ENCODE measurements around the gene SLC37A2. TPM values are rescaled to one million over a fixed set of nuclear protein-coding genes. Genes with fewer than 3 reads are reported as not detected.
A peak's percentile ranks its signal among the peaks of the same experiment; 100 is the strongest.

The SLC37A2 gene
- total and polyA plus RNA-seq, 2 of the 4 experiments (the other 2 are of a cell fraction): 0.72 to 1.1 TPM

DNA sequence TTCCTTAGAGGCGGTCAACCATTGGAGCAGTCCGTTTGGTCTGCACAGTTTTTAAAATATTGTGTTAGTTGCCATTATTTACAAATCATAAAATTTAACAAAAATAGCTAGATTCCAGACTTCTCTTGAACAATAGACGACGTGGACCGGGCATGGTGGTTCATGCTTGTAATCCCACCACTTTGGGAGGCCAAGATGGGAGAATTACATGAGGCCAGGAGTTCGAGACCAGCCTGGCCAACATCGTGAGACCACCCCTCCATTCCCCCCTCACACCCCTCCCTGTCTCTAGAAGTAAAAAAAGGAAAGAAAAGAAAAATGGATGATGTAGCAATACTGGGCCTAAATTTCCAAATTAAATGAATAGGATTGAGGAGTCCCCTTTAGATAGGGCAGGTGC is 965 bp downstream of the SLC37A2 start:
- WGBS, 2 experiments (ENCODE audit: extremely low coverage in 2 of 2, insufficient read length in 1 of 2): no CpG with 5 or more reads among the region's 7 CpGs
- dilution Hi-C loops (cut with HindIII; ENCODE audit: low sequenced_read_pairs, unreplicated experiment) (no loop called here), intact Hi-C loops (cut with micrococcal nuclease) (no loop called here), in situ Hi-C loops (cut with MboI; ENCODE audit: low sequenced_read_pairs) (no loop called here)
- Histone ChIP-seq H4K8ac (ENCODE audit: low read depth in 2 of 2, low read length in 2 of 2) (no peak overlapping the region), H3K4me2 (ENCODE audit: low read depth, low read length) (peak overlapping the region; percentile 73; the same call in 1 of the 2 replicates), H2BK5ac (ENCODE audit: low read depth, low read length, poor library complexity, severe bottlenecking) (no peak overlapping the region), H3K9me3 (ENCODE audit: control insufficient read depth, insufficient read depth, low read length) (no peaks in the 10 kb centered on the region), H2BK15ac (ENCODE audit: low read depth, low read length) (no peak overlapping the region), H3K56ac (ENCODE audit: extremely low read depth, insufficient read depth, low read length) (no peak overlapping the region), H3K4me1 (ENCODE audit: control insufficient read depth, insufficient read depth, low read length) (peaks cover 3% of the 10 kb centered on the region; the same call in 1 of the 2 replicates), H3K27ac (ENCODE audit: insufficient read depth, low read length) (no peak overlapping the region), H3K23ac (ENCODE audit: low read depth, low read length) (peak overlapping the region; percentile 86; the same call in 1 of the 2 replicates), H2BK20ac (ENCODE audit: low read depth, low read length) (no peak overlapping the region), H4K20me1 (ENCODE audit: insufficient read depth, low read length) (no peaks in the 10 kb centered on the region), H3K9me1 (ENCODE audit: insufficient read depth, low read length) (peaks cover 3% of the 10 kb centered on the region; the same call in 1 of the 2 replicates), H3K36me3 (ENCODE audit: control insufficient read depth, insufficient read depth, low read length) (no peaks in the 10 kb centered on the region), H2AK9ac (replicated peaks; ENCODE audit: low read depth, low read length, poor library complexity) (no peak overlapping the region), H4K5ac (ENCODE audit: low read depth, low read length) (no peak overlapping the region), H3K4ac (ENCODE audit: low read depth, low read length) (no peak overlapping the region), H3K9ac (ENCODE audit: low read depth, low read length) (no peak overlapping the region), H3K14ac (replicated peaks; ENCODE audit: low read depth, low read length) (no peak overlapping the region), H4K91ac (ENCODE audit: insufficient read depth, low read depth, low read length) (no peak overlapping the region), H2BK120ac (ENCODE audit: low read depth, low read length) (no peak overlapping the region), H2AFZ (replicated peaks; ENCODE audit: low read length, poor library complexity) (peak overlapping the region; percentile 99), H3K27me3 (ENCODE audit: control insufficient read depth, insufficient read depth, low read length) (no peaks in the 10 kb centered on the region), H3K4me3 (ENCODE audit: insufficient read depth, low read depth, low read length) (no peak overlapping the region), H2AK5ac (ENCODE audit: low read depth, low read length) (no peak overlapping the region), H3K79me1 (ENCODE audit: low read depth in 1 of 2, low read length in 2 of 2) (no peaks in the 10 kb centered on the region; a peak in 1 of 4 replicates), H3K18ac (ENCODE audit: low read depth, low read length) (no peak overlapping the region)
- ATAC-seq (ENCODE audit: low read depth): no peak
- CTCF ChIA-PET: no interaction called here
- DNase-seq: no peak
- no TSS peak for BruUV-seq (replicated peaks)
- POLR2A ChIA-PET (ENCODE audit: unreplicated experiment): no interaction called here
- no peak for TF ChIP-seq RAD21 (IDR thresholded peaks at IDR 0.05; ENCODE audit: low read length)

Data from IMR-90 (cell line).